Measurements from ENCODE around the gene ADM5.
"Not testable (repeated sequence)": the region's sequence is repeated elsewhere in the genome, so short reads cannot be mapped to it uniquely, and the experiment has no call there.

ADM5 gene

DNA sequence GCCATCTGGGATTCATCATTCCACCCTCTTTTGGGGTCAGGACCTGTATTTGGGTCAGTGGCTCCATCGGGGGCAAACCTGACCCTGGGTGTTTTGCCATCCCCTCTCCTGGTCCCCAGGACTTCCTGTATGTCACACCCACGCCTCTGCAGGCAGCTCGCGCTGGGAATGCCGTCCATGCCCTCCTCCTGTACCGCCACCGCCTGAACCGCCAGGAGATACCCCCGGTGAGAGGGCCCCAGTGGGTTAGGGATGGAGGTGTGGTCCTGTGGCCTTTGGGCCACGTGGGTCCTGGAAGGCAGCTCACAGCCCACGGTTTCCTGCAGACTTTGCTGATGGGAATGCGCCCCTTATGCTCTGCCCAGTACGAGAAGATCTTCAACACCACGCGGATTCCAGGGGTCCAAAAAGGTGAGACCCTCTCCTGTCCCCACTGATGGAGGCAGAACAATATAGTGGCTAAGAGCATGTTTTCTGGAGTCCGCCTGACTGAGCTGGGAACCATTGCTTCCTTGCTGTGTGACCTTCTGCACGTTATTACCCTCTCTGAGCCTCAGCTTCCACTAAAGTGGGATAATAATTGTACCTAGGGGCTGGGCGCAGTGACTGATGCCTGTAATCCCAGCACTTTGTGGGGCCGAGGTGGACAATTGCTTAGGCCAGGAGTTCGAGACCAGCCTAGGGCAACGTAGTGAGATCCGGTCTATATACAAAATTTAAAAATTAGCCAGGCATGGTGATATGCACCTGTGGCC lies 15.7 kb downstream of the ADM5 start:
- no peak for DNase-seq

DNA sequence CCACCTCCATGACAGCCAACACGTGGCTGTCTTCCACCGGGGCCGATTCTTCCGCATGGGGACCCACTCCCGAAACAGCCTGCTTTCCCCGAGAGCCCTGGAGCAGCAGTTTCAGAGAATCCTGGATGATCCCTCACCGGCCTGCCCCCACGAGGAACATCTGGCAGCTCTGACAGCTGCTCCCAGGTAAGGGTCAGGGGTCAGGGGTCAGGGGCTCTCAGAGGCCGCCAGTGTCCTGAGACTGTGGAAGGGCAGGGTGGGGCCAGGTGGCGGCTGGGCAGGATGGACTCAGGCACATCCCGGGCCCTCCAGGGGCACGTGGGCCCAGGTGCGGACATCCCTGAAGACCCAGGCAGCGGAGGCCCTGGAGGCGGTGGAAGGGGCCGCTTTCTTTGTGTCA lies 16.5 kb downstream of the ADM5 start:
- no peak for DNase-seq

DNA sequence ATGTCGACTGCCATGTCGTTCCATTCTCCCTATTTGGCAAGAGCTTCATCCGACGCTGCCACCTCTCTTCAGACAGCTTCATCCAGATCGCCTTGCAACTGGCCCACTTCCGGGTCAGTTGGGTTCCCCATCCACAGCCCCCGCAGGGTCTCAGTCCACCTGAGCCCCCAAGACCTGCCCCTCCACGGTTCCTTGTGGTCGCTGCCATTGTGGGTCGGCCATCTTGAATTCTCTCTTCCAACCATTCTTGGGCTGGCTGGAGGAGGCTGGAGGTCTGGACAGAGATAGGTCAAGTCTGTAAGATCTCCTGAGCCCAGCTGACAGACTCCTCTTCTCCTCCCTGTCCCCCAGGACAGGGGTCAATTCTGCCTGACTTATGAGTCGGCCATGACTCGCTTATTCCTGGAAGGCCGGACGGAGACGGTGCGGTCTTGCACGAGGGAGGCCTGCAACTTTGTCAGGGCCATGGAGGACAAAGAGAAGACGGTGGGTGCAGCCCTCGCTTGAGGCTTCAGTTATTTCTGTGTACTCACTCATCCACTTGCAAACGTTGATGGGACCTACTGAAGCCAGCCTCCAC lies 21.1 kb downstream of the ADM5 start:
- no peak for DNase-seq

DNA sequence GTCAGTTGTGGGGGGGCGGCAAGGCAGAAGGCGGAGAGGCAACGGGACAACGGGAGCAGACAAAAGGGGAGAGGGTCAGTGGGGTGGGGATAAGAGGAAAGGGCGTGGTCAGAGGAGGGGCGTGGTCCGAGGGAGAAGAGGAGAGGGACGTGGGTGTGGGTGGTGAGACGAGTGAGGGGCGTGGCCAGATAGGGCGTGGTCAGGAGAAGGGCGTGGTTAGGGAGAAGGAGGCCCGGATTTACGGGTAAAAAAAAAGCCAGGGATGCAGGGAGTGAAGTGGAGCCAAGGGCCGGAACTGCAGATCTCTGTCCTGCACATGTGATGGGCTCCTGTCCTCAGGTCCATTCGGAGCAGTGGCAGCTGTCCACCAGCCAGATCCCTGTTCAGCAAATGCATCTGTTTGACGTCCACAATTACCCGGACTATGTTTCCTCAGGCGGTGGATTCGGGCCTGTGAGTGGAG lies 23.0 kb downstream of the ADM5 start:
- no peak for DNase-seq

DNA sequence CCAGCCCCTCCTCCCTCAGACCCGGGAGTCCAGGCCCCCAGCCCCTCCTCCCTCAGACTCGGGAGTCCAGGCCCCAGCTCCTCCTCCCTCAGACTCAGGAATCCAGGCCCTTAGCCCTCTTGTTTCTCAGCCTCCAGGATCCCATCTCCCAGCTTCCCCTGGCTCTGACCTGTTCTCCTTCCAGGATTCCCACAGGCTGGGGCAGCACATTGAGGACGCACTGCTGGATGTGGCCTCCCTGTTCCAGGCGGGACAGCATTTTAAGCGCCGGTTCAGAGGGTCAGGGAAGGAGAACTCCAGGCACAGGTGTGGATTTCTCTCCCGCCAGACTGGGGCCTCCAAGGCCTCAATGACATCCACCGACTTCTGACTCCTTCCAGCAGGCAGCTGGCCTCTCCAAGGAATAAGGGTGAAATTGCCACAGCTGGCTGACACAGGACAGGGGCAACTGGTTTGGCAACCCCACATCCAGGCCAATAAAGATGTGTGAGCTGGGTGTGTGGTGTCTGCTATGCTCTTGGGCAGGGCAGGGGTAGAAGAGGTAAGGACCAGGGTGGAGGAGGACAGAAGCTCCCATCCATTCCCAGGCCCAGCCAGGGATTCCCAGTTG lies 23.9 kb downstream of the ADM5 start:
- DNase-seq, result no peak

DNA sequence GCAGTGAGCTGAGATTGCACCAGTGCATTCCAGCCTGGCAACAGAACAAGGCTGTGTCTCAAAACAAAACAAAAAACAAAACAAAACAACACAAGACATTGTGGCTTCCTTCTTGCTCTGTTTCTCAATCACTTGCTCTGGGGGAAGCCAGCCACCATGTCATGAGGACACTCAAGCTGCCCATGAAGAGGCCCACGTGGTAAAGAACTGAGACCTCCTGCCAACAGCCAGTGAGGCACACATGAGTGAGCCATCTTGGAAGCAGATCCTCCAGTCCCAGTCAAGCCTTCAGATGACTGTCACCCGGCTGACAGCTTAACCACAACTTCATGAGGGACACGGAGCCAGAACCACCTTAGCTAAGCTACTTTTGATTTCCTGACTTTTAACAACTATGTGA lies 26.8 kb downstream of the ADM5 start:
- DNase-seq, result no peak

DNA sequence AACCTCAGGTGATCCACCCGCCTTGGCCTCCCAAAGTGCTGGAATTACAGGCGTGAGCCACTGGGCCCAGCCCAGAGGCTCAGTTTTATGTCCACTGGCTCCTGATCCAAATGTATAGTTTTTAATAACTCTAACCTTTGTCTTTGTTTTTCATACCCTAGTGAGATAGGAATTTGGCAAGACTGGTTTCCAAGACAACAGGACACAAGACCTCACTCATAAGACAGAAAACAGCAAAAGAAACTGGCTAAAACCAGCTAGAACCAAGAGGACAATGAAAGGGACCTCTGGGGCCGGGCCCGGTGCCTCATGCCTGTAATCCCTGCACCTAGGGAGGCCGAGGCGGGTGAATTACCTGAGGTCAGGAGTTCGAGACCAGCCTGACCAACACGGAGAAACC lies 29.1 kb downstream of the ADM5 start:
- DNase-seq, result no peak

DNA sequence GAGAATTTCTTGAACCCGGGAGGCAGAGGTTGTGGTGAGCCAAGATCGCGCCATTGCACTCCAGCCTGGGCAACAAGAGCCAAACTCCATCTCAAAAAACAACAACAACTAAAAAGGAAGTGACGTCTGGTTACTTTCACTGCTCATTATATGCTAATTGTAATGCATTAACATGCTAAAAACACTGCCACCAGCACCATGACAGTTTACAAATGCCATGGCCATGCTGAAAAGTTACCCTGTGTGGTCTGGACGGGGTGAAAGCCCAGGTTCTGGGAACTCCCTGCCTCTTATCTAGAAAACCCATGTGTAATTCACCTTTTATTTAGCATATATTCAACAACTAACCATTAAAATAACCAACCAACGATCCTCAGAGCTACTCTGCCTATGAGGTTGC lies 29.6 kb downstream of the ADM5 start:
- DNase-seq, result no peak

DNA sequence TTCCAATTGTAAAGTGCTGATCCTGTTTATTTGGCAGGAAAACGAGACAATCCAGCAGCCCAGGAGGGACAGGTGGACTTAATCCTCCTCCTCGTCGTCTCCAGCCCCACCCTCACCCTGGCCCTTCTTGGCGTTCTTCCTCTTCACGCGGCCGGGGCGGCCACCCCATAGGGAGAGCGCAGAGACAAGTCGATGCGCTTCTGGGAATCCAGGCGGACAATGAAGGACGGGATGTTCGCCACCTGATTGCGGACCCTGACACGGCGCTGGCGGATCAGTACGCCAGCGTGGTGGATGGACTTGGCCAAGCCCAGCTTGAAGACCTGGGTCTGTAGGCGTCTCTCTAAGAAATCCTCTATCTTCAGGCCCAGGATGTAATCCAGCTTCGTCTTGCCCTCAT lies 30.0 kb downstream of the ADM5 start:
- not testable (repeated sequence) for DNase-seq

DNA sequence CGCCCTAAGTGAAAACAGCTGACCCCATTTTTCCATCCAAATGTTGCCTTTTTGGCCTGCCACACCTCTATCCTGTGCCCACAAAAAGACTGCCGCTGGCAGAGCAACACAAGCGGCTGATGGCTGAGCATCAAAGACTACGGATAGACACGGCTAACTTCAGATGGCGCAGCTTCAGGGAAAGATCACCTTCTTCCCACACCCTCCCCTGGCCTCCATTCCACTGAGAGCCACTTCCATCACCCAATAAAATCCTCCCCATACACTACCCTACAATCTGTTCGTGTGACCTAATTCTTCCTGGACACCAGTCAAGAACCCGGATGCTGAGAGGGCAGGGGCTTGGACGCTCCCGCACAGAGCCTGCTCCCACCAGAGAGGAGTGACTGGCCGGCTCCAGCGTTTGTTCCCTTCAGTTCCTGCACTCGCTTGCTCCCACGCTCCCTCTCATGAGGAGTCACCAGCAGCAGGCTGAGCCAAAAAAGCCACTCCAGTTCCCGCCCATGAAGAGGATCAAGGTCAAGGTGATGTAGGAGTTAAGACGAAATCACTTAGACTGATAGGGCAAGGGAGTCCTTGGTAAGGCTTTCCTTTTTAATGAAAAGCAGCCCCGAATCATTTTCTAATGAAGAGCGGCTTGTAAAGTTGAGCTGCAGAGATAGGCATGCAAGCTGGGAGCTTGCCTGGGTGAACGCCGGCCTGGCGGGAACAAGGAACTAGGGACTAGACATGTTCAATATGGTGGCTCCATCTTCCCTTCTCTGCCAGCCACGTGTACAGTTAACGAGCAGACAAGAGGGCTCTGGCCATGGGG lies 38.0 kb downstream of the ADM5 start:
- no peak for DNase-seq

DNA sequence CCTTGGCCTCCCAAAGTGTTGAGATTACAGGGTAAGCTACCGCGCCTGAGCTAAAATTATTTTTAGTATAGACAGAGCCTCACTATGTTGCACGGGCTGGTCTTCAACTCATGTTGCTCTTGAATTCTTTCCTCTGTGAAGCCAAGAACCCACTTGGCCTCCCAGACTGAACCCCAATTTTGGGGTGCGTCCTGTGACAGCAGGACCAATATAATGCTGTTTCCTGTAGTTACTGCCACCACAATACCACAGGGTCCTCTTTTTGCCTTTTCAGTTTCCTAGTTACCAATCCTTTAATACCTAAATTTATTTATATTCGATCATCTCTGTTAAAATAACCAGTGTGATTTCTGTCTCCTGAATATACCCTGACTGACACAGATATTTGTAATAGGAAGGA lies 40.8 kb downstream of the ADM5 start:
- DNase-seq, result no peak

DNA sequence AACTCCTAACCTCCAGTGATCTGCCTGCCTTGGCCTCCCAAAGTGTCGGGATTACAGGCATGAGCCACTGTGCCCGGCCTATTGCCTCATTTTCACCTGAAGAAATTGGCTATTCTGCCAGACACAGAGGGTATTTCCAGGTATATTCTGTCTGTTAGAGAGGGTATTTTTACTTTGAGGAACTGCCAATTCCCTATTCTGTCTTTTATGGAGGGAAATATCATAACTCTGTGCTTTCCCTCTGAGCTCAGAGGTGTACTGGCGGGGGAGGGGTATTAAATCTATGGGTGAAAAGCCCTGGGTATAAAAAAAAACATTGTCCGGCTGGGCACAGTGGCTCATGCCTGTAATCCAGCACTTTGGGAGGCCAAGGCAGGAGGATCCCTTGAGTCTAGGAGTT lies 48.9 kb downstream of the ADM5 start:
- DNase-seq, result no peak

DNA sequence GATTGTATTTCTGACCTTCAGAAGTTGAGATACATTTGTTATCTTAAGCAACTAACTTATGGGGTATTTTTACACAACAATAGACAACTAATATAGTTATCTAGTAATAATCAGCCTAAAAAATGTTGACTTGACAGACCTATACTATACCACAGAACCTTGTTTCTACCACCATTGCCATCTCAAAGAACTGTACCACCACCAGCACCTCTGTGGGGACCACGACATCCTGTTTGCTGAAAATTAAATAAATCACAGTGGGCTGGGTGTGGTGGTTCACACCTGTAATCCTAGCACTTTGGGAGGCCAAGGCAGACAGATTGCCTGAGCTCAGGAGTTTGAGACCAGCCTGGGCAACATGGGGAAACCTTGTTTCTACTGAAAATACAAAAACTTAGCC lies 49.7 kb downstream of the ADM5 start:
- no peak for DNase-seq

DNA sequence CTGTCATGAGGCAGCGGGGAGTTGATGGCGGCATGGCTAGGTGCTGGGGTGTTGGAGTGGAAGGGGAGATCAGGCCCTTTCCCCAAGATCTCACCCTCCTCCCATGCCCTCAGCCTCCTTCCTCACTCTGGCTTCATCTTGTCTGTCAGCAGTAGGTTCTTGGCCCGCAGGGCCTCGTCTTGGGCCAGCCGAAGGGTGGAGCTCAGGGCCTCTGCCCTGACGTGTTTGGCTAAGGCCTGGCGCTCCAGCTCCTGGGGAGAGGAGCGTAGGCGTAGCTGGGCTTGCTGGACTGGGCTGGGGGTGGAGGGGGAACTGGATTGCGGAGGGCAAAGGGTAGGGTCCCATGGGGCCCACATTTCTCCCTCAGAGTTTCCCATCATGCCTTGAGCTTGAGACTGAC lies 50.5 kb downstream of the ADM5 start:
- DNase-seq, result no peak
